HT-29 (cell line): Measurements from ENCODE around the gene P2RY13. TPM values are rescaled to one million over a fixed set of nuclear protein-coding genes. Genes with fewer than 3 reads are reported as not detected.

Source experiments
- DNase-seq: peaks from one replicate; pipeline ENCODE4 v3.0.0-alpha.2; 2015; ENCODE audit warnings: low spot score
- total RNA-seq: library from RNA; depleted of rRNA; stranded (reverse); fragments of >200 nt; shearing (Covaris generic); gene quantifications from 2 replicates; pipeline ENCODE4 v1.2.3, GENCODE V29; 2014; rRNA removed

The P2RY13 gene
- total RNA-seq, 1 experiment from 2014 or later: not detected

GRCh38 chr3:151296226-151296625 lies 33.1 kb downstream of the P2RY13 start:
- DNase-seq: no peak

DNA sequence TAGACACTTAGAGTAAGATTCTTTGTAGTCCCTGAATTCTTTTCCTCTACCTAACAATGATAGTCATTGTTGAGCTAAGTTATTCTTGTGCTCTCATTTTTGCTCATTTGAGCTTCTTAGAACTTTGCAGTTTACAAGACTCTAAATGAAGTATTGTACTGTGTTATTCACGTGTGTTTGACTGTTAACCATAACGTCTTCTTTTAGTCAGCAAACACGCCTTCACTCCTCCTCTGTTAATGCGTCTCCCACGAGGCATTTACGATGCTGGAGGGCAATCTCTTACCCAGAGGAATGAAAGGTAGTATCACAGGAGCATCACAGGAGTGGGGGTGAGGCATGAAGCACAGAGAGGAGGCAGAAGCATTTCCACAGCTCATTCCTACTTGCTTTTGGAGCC lies 36.2 kb downstream of the P2RY13 start:
- no peak for DNase-seq

- DNase-seq: peak; percentile 67
These were observed 38.7 kb downstream of the P2RY13 start for GRCh38 chr3:151290673-151291072.

GRCh38 chr3:151289445-151289844 lies 39.9 kb downstream of the P2RY13 start:
- no peak for DNase-seq

DNA sequence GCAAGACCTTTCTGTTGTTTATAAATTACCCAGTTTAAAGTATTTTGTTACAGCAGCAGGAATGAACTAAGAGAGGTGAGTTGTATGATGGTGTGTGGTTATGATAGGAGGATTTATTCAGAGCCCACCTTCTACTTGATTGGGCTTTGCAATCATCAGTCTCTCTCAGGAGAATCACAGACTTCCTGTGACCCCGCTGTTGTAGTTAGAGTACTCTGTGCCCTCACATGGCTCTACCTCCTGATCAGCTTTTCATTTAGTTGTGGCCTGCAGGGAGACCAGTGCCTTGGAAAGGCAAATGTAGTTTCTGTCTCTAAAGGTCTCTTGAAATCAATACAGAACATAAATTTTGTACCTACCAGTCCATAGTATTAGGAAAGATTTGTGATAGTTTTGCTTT lies 43.4 kb downstream of the P2RY13 start:
- no peak for DNase-seq

GRCh38 chr3:151283907-151284461 lies 45.4 kb downstream of the P2RY13 start:
- DNase-seq: peak; percentile 52

GRCh38 chr3:151283387-151283786 lies 46.0 kb downstream of the P2RY13 start:
- DNase-seq: no peak

GRCh38 chr3:151282921-151283320 lies 46.4 kb downstream of the P2RY13 start:
- peak; percentile 85 for DNase-seq

DNA sequence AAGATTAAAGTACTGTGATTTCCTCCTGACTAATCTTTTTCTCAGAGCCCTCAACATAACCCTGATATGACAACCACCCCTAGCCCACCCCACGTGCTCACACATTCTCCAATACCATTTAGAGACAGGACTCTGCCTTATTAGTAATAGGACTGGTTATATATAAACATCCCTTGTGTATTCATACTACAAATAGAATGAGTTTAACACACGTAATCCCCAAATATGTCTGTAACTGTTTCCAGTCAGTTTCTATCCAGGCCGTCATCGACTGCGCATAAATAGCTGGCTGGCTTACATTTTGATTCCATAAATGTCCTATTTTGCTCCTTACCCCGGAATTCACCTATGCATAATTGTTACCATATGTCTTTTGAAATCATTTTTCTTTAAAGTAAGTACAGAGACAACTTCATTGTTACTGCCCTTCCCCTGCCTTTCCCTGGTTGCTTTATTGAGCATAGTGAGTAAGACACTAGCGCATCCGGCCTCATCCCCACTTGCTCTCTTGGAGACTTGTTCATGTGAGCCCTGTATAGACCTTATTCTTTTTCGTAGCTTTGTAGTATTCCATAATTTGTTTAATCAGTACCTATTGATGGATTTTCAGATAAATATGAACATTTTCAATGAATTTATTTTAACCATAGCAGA lies 47.6 kb downstream of the P2RY13 start:
- no peak for DNase-seq

- no peak for DNase-seq
These were observed 51.1 kb downstream of the P2RY13 start, which contains the start of gene P2RY14 for GRCh38 chr3:151278230-151278629. P2RY14 (minus strand) TSS chr3:151278542; CDS start chr3:151214316, 64,226 bp downstream.

DNA sequence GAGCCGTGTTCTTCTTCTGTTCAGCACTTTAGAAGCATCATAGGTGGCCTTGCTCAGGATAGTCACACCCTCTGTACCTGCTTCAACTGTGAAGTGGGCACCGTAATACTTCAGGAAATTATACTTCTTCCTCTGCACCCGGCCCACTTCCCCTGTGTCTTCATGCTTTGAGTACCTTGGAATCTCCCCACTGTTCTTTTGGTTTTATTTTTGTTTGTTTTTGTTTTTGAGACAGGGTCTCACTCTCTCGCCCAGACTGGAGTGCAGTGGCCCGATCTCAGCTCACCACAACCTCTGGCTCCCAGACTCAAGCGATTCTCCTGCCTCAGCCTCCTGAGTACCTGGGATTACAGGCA lies 52.7 kb downstream of the P2RY13 start:
- no peak for DNase-seq

Other genes starting within 250 kb of the P2RY13 start
- gene MED12L, start 243.9 kb downstream of the P2RY13 start, total RNA-seq: 0.03 TPM in 1 of 2 replicates, not detected in the other
- gene GPR171, start 126.3 kb downstream of the P2RY13 start, total RNA-seq: not detected in 2 replicates
- gene P2RY14, start 51.0 kb downstream of the P2RY13 start, total RNA-seq: not detected in 2 replicates
- gene GPR87, start 12.7 kb downstream of the P2RY13 start, total RNA-seq: 1.8 and 2.6 TPM in 2 replicates
- not detected in 2 replicates for gene P2RY12, start 55.2 kb upstream of the P2RY13 start, total RNA-seq
- 0.70 and 2.2 TPM in 2 replicates for gene IGSF10, start 131.5 kb upstream of the P2RY13 start, total RNA-seq